RWPE1 (cell line): ENCODE results near the gene GLYR1.

Experiments
- CTCF ChIA-PET: fragments of 350-600 bp; sonication (Branson Sonifier 250); formaldehyde crosslinking; extraction: SDS; loops from one replicate; lab custom pipeline; 2021; lab: Yijun Ruan, JAX
- POLR2A ChIA-PET: fragments of 400-600 bp; formaldehyde crosslinking; extraction: SDS; loops from one replicate; lab custom pipeline; 2020; ENCODE audit warnings: antibody characterized with exemption; ENCODE audit not compliant: low non-redundant PET; lab: Yijun Ruan, JAX
- DNase-seq: peaks from one replicate; pipeline ENCODE4 v3.0.0; 2012; ENCODE audit warnings: low spot score
- H3K27ac ChIP-seq: fragments of 450-650 bp; 2 replicates; pipeline ENCODE4 v1.5.1; 2017
- CTCF ChIP-seq: fragments of 450-650 bp; conservative IDR thresholded peaks from 2 replicates; pipeline ENCODE4 v1.5.1; 2017; ENCODE audit warnings: low read depth, mild to moderate bottlenecking

Gene GLYR1

GRCh38 chr16:4790261-4790660 lies 56.8 kb downstream of the GLYR1 start:
- POLR2A ChIA-PET = no interaction called here
- CTCF ChIA-PET = no interaction called here
- no peak overlapping the region for H3K27ac ChIP-seq
- TF ChIP-seq CTCF = no peak
- DNase-seq = no peak

GRCh38 chr16:4788910-4789309 lies 58.2 kb downstream of the GLYR1 start:
- ChIA-PET CTCF (interaction anchor here (0.6 to 0.7 kb wide), 2 partner anchors 22 to 232 kb away, joined by 3 to 5 read pairs; partner anchors contain the start of gene ZNF500), POLR2A (no interaction called here)
- DNase-seq = no peak
- TF ChIP-seq CTCF = no peak
- H3K27ac ChIP-seq = no peak overlapping the region

- no peak overlapping the region for H3K27ac ChIP-seq
- ChIA-PET CTCF (interaction anchor here (0.6 to 1.2 kb wide), 3 partner anchors 11 to 233 kb away, joined by 3 to 7 read pairs (median 5); partner anchors contain the start of gene ZNF500), POLR2A (no interaction called here)
- TF ChIP-seq CTCF = no peak
- DNase-seq = no peak
Measured at GRCh38 chr16:4788489-4788889, 58.6 kb downstream of the GLYR1 start.

GRCh38 chr16:4787627-4788482 lies 59.2 kb downstream of the GLYR1 start, which contains the start of gene SEPTIN12:
Gene SEPTIN12, minus strand, starts transcription at chr16:4788345. Its CDS starts 700 bp downstream, at chr16:4787645.
- CTCF ChIA-PET = interaction anchor here (0.5 to 1.2 kb wide), 3 partner anchors 11 to 21 kb away, joined by 3 to 7 read pairs (median 5); partner anchors contain the start of gene ZNF500
- TF ChIP-seq CTCF = no peak
- POLR2A ChIA-PET = no interaction called here
- peak within 1 kb of the TSS; percentile 15 for H3K27ac ChIP-seq
- DNase-seq = no peak

GRCh38 chr16:4787068-4787467 lies 60.0 kb downstream of the GLYR1 start:
- POLR2A ChIA-PET = no interaction called here

More at GRCh38 chr16:4787068-4787467, 60.0 kb downstream of the GLYR1 start:
- peak overlapping the region; percentile 15 for H3K27ac ChIP-seq
- CTCF ChIA-PET = interaction anchor here (1.2 kb wide), 1 partner anchor 12 kb away, joined by 7 read pairs; no protein-coding TSS in a partner anchor
- no peak for DNase-seq
- no peak for TF ChIP-seq CTCF
